ENCODE data around the gene FAM163B.

The FAM163B gene

GRCh38 chr9:133558191-133559126 lies 50.7 kb downstream of the FAM163B start:
- no CpG with 5 or more reads among the region's 31 CpGs for WGBS (ENCODE audit: insufficient coverage, insufficient read length)
- Histone ChIP-seq H3K36me3 (ENCODE audit: control insufficient read depth, insufficient read depth, low read length) (no peaks in the 10 kb centered on the region), H3K9me3 (ENCODE audit: control insufficient read depth, insufficient read depth, low read length) (no peaks in the 10 kb centered on the region), H3K4me1 (ENCODE audit: control insufficient read depth, insufficient read depth, low read length) (peaks cover 7% of the 10 kb centered on the region; the same call in 1 of the 2 replicates), H3K4me3 (ENCODE audit: low read length) (no peak overlapping the region), H3K27ac (ENCODE audit: low read length) (no peak overlapping the region), H3K27me3 (ENCODE audit: control insufficient read depth, insufficient read depth, low read length) (no peaks in the 10 kb centered on the region)
- DNase-seq (ENCODE audit: low read depth, low spot score): no peak

GRCh38 chr9:133557581-133557980 lies 51.6 kb downstream of the FAM163B start:
- no peak overlapping the region for H3K4me3 ChIP-seq (ENCODE audit: low read length)
- WGBS (ENCODE audit: insufficient coverage, insufficient read length): no CpG with 5 or more reads among the region's 9 CpGs

DNA sequence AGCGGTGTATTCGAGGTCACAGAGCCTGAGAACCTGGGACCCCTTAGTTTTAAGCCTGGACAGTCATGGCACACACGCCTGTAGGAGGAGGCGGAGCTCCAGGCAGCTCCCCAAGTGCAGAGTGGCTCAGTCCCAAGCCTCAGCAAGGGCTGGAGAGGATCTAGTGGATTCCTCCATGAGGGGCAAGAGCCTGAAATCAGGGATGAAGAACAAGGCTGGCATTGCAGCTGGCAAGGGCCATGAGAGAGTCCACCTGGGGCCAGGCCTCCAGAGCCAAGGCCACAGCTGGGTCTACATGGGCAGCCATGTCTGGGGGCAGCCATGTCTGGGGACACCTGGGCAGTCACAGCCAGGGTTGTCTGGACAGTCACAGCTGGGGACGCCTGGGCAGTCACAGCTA lies 52.8 kb downstream of the FAM163B start:
- Histone ChIP-seq H3K9me3 (ENCODE audit: control insufficient read depth, insufficient read depth, low read length) (no peaks in the 10 kb centered on the region), H3K27ac (ENCODE audit: low read length) (no peak overlapping the region), H3K4me1 (ENCODE audit: control insufficient read depth, insufficient read depth, low read length) (peaks cover 6% of the 10 kb centered on the region; the same call in 1 of the 2 replicates), H3K36me3 (ENCODE audit: control insufficient read depth, insufficient read depth, low read length) (no peaks in the 10 kb centered on the region), H3K4me3 (ENCODE audit: low read length) (no peak overlapping the region), H3K27me3 (ENCODE audit: control insufficient read depth, insufficient read depth, low read length) (no peaks in the 10 kb centered on the region)
- no CpG with 5 or more reads among the region's 5 CpGs for WGBS (ENCODE audit: insufficient coverage, insufficient read length)
- DNase-seq (ENCODE audit: low read depth, low spot score): no peak

More at GRCh38 chr9:133557581-133557980, 51.6 kb downstream of the FAM163B start:
- Histone ChIP-seq H3K27ac (ENCODE audit: low read length) (no peak overlapping the region), H3K9me3 (ENCODE audit: control insufficient read depth, insufficient read depth, low read length) (no peaks in the 10 kb centered on the region), H3K27me3 (ENCODE audit: control insufficient read depth, insufficient read depth, low read length) (no peaks in the 10 kb centered on the region), H3K36me3 (ENCODE audit: control insufficient read depth, insufficient read depth, low read length) (no peaks in the 10 kb centered on the region), H3K4me1 (ENCODE audit: control insufficient read depth, insufficient read depth, low read length) (peaks cover 6% of the 10 kb centered on the region; the same call in 1 of the 2 replicates)
- no peak for DNase-seq (ENCODE audit: low read depth, low spot score)

GRCh38 chr9:133554729-133555128 lies 54.5 kb downstream of the FAM163B start:
- H3K36me3 ChIP-seq (ENCODE audit: control insufficient read depth, insufficient read depth, low read length): no peaks in the 10 kb centered on the region

DNA sequence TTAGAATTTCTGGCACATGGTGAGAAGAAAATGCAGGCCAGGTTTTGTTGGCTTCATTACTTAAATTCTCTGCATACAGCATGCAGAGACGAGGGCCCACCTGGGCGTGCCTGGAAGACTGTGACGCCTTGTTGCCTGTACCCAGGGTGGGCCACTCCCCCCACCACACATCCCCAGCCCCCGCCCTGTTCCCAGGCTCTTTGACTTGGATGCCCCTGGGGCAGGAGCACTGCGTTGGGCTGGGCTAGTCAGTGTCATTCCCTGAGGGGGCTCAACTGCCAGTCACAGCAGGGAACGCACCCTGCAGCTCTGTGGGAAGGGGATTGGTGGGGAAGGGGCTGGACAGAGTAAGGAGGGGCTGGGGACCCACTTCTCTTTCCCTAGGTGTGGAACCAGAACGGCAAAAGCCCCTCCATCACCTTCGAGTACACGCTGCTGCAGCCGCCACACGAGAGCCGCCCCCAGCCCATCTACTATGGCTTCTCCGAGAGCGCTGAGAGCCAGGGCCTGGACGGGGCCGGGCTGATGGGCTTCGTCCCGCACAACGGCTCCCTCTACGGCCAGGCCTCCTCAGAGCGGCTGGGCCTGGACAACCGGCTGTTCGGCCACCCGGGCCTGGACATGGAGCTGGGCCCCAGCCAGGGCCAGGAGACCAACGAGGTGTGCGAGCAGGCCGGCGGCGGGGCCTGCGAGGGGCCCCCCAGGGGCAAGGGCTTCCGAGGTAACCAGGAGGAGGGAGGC lies 55.0 kb downstream of the FAM163B start:
- Histone ChIP-seq H3K27me3 (ENCODE audit: control insufficient read depth, insufficient read depth, low read length) (no peaks in the 10 kb centered on the region), H3K9me3 (ENCODE audit: control insufficient read depth, insufficient read depth, low read length) (no peaks in the 10 kb centered on the region), H3K4me3 (ENCODE audit: low read length) (no peak overlapping the region), H3K36me3 (ENCODE audit: control insufficient read depth, insufficient read depth, low read length) (no peaks in the 10 kb centered on the region), H3K27ac (ENCODE audit: low read length) (no peak overlapping the region), H3K4me1 (ENCODE audit: control insufficient read depth, insufficient read depth, low read length) (peaks cover 6% of the 10 kb centered on the region; the same call in 1 of the 2 replicates)
- no peak for DNase-seq (ENCODE audit: low read depth, low spot score)
- WGBS (ENCODE audit: insufficient coverage, insufficient read length): no CpG with 5 or more reads among the region's 31 CpGs

More at GRCh38 chr9:133554729-133555128, 54.5 kb downstream of the FAM163B start:
- peaks cover 6% of the 10 kb centered on the region; the same call in 1 of the 2 replicates for H3K4me1 ChIP-seq (ENCODE audit: control insufficient read depth, insufficient read depth, low read length)
- H3K9me3 ChIP-seq (ENCODE audit: control insufficient read depth, insufficient read depth, low read length): no peaks in the 10 kb centered on the region
- H3K27ac ChIP-seq (ENCODE audit: low read length): no peak overlapping the region
- no CpG with 5 or more reads among the region's 8 CpGs for WGBS (ENCODE audit: insufficient coverage, insufficient read length)
- no peaks in the 10 kb centered on the region for H3K27me3 ChIP-seq (ENCODE audit: control insufficient read depth, insufficient read depth, low read length)
- no peak overlapping the region for H3K4me3 ChIP-seq (ENCODE audit: low read length)
- DNase-seq (ENCODE audit: low read depth, low spot score): no peak

DNA sequence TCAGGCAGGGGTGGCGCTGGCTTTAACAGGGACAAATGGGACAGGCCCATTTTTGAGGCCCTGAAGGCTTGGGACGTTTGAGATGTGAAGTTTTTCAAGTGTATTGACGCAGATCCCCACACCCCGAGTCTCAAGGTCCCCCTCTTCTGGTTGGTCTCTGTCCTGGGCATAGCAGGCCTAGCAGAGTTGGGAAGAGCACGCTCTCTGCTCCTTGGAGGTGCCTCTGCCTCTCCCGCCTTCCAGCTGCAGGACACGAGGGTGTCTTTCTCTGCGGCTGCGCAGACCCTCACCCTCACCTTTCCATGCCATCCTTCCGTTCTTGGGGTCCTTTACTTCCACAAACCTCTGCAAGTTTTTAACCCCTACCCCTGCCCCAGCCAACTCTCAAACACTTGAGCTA lies 56.1 kb downstream of the FAM163B start:
- Histone ChIP-seq H3K27ac (ENCODE audit: low read length) (no peak overlapping the region), H3K4me3 (ENCODE audit: low read length) (no peak overlapping the region), H3K9me3 (ENCODE audit: control insufficient read depth, insufficient read depth, low read length) (no peaks in the 10 kb centered on the region), H3K27me3 (ENCODE audit: control insufficient read depth, insufficient read depth, low read length) (no peaks in the 10 kb centered on the region), H3K36me3 (ENCODE audit: control insufficient read depth, insufficient read depth, low read length) (no peaks in the 10 kb centered on the region), H3K4me1 (ENCODE audit: control insufficient read depth, insufficient read depth, low read length) (0 out of 2 replicates have a peak, but pooled peaks cover 2% of the 10 kb centered on the region)
- no CpG with 5 or more reads among the region's 10 CpGs for WGBS (ENCODE audit: insufficient coverage, insufficient read length)
- DNase-seq (ENCODE audit: low read depth, low spot score): no peak

DNA sequence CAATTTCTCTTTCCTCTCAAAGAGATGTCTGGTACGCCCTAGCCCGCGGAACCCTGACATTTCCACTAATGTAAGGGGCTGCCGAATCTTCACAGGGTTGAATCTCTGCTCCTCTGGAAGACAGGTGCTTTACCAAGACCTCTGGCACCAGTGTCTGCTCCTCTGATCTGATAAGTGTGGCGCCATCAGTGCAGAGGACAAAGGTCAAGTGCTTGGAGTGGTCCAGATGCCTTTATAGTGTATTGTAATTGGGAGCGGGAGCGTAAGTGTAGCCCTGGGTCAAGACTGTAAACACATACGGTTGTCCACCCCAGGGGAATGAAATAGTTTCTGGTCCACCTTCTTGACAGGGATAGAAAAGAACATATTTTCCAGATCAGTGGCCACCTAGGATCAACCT lies 57.0 kb downstream of the FAM163B start:
- 0 out of 2 replicates have a peak, but pooled peaks cover 2% of the 10 kb centered on the region for H3K4me1 ChIP-seq (ENCODE audit: control insufficient read depth, insufficient read depth, low read length)
- no peak overlapping the region for H3K4me3 ChIP-seq (ENCODE audit: low read length)
- no peak for DNase-seq (ENCODE audit: low read depth, low spot score)
- WGBS (ENCODE audit: insufficient coverage, insufficient read length): no CpG with 5 or more reads among the region's 8 CpGs
- no peak overlapping the region for H3K27ac ChIP-seq (ENCODE audit: low read length)
- H3K27me3 ChIP-seq (ENCODE audit: control insufficient read depth, insufficient read depth, low read length): no peaks in the 10 kb centered on the region
- no peaks in the 10 kb centered on the region for H3K9me3 ChIP-seq (ENCODE audit: control insufficient read depth, insufficient read depth, low read length)
- H3K36me3 ChIP-seq (ENCODE audit: control insufficient read depth, insufficient read depth, low read length): no peaks in the 10 kb centered on the region

DNA sequence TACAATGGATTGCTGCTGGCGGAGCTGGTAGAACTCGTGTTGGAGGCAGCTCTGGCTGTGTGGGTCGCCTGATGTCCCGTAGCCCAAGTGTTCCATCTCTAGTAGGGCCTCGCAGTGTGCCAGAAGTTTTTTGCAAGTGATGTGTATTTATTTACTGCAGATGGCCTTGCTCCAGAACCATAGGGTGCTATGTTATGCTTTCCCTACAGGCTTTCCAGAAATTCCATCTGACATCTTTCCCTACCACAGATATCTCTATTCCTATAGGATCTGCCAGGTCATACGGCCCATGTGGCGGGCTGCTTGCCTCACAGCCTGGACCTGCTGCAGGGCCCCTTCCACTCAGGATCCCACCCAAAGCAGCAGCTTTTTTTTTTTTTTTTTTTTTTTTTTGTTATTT lies 57.7 kb downstream of the FAM163B start:
- Histone ChIP-seq H3K27ac (ENCODE audit: low read length) (no peak overlapping the region), H3K36me3 (ENCODE audit: control insufficient read depth, insufficient read depth, low read length) (no peaks in the 10 kb centered on the region; the same call in 1 of the 2 replicates), H3K4me3 (ENCODE audit: low read length) (no peak overlapping the region), H3K27me3 (ENCODE audit: control insufficient read depth, insufficient read depth, low read length) (no peaks in the 10 kb centered on the region), H3K4me1 (ENCODE audit: control insufficient read depth, insufficient read depth, low read length) (peaks cover 6% of the 10 kb centered on the region; the same call in 1 of the 2 replicates), H3K9me3 (ENCODE audit: control insufficient read depth, insufficient read depth, low read length) (no peaks in the 10 kb centered on the region)
- no peak for DNase-seq (ENCODE audit: low read depth, low spot score)
- no CpG with 5 or more reads among the region's 7 CpGs for WGBS (ENCODE audit: insufficient coverage, insufficient read length)

DNA sequence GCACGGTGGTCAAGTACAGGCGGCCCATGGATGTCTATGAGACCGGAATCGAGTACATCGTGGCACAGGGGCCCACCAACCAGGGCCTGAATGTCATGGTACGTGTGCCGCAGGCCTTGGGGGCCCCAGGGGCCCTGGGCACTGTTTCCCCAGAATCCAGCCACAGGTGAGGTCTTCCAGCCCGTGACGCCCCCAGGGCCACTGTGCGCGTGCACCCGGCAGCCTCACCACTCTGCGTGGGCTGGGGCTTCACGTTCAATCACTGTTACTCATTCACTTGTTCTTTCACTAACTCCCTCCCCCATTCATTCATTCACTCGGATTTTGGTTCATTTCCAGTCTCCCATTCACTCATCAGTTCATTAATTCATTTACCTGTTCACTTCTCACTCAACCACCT lies 62.1 kb downstream of the FAM163B start:
- Histone ChIP-seq H3K27me3 (ENCODE audit: control insufficient read depth, insufficient read depth, low read length) (no peaks in the 10 kb centered on the region), H3K4me1 (ENCODE audit: control insufficient read depth, insufficient read depth, low read length) (peaks cover 5% of the 10 kb centered on the region; the same call in 1 of the 2 replicates), H3K27ac (ENCODE audit: low read length) (no peak overlapping the region), H3K36me3 (ENCODE audit: control insufficient read depth, insufficient read depth, low read length) (no peaks in the 10 kb centered on the region; the same call in 1 of the 2 replicates), H3K9me3 (ENCODE audit: control insufficient read depth, insufficient read depth, low read length) (no peaks in the 10 kb centered on the region), H3K4me3 (ENCODE audit: low read length) (no peak overlapping the region)
- WGBS (ENCODE audit: insufficient coverage, insufficient read length): no CpG with 5 or more reads among the region's 15 CpGs
- DNase-seq (ENCODE audit: low read depth, low spot score): no peak

GRCh38 chr9:133546287-133546680 lies 62.9 kb downstream of the FAM163B start:
- H3K36me3 ChIP-seq (ENCODE audit: control insufficient read depth, insufficient read depth, low read length): no peaks in the 10 kb centered on the region; the same call in 1 of the 2 replicates
- no peaks in the 10 kb centered on the region for H3K9me3 ChIP-seq (ENCODE audit: control insufficient read depth, insufficient read depth, low read length)
- peaks cover 5% of the 10 kb centered on the region; the same call in 1 of the 2 replicates for H3K4me1 ChIP-seq (ENCODE audit: control insufficient read depth, insufficient read depth, low read length)
- no peak for DNase-seq (ENCODE audit: low read depth, low spot score)
- H3K27me3 ChIP-seq (ENCODE audit: control insufficient read depth, insufficient read depth, low read length): no peaks in the 10 kb centered on the region
- H3K4me3 ChIP-seq (ENCODE audit: low read length): no peak overlapping the region
- WGBS (ENCODE audit: insufficient coverage, insufficient read length): no CpG with 5 or more reads among the region's 8 CpGs
- H3K27ac ChIP-seq (ENCODE audit: low read length): no peak overlapping the region
